IMR-90 (cell line): ENCODE measurements around the gene PDE11A. TPM values are rescaled to one million over a fixed set of nuclear protein-coding genes. Genes with fewer than 3 reads are reported as not detected.

Experiments used
- ATAC-seq: fragments of 200-7000 bp; cut with Tn5 transposase; 2 replicates; pipeline ENCODE4 v1.9.1; 2020; ENCODE audit warnings: low read depth, mild to moderate bottlenecking, moderate library complexity
- BruUV-seq: library from RNA; stranded (reverse); fragments of 400-500 nt; replicated peaks from 2 replicates; lab custom pipeline; 2021; lab: Mats Ljungman, UMichigan
- CTCF ChIA-PET: fragments of 300-600 bp; formaldehyde crosslinking; extraction: SDS; loops from one replicate; lab custom pipeline; 2021; ENCODE audit warnings: antibody characterized with exemption; lab: Yijun Ruan, JAX
- POLR2A ChIA-PET: fragments of 300-600 bp; sonication (Branson Sonifier 250); formaldehyde crosslinking; loops from one replicate; lab custom pipeline; 2022; ENCODE audit warnings: antibody characterized with exemption; ENCODE audit not compliant: unreplicated experiment; lab: Charles Lee
- DNase-seq: peaks from one replicate; pipeline ENCODE4 v3.0.0; 2013
- H2AFZ ChIP-seq: replicated peaks from 2 replicates; pipeline ENCODE3; 2013; ENCODE audit warnings: low read length, mild to moderate bottlenecking; ENCODE audit not compliant: poor library complexity
- H2AK5ac ChIP-seq: 2 replicates; pipeline ENCODE4 v1.6.1; 2013; ENCODE audit warnings: low read depth, low read length, inconsistent platforms
- H2AK9ac ChIP-seq: replicated peaks from 2 replicates; pipeline ENCODE3; 2013; ENCODE audit warnings: mild to moderate bottlenecking, low read depth, low read length, moderate library complexity; ENCODE audit not compliant: poor library complexity
- H2BK120ac ChIP-seq: 2 replicates; pipeline ENCODE4 v1.6.1; 2013; ENCODE audit warnings: low read depth, low read length, inconsistent platforms
- H2BK15ac ChIP-seq: 3 replicates; pipeline ENCODE4 v1.6.1; 2013; ENCODE audit warnings: low read depth, low read length, inconsistent platforms
- H2BK20ac ChIP-seq: 2 replicates; pipeline ENCODE4 v1.6.1; 2013; ENCODE audit warnings: low read depth, mild to moderate bottlenecking, inconsistent platforms, low read length, moderate library complexity
- H2BK5ac ChIP-seq: 2 replicates; pipeline ENCODE4 v1.6.1; 2013; ENCODE audit warnings: mild to moderate bottlenecking, low read depth, low read length, inconsistent platforms; ENCODE audit not compliant: poor library complexity, severe bottlenecking
- H3K14ac ChIP-seq: replicated peaks from 2 replicates; pipeline ENCODE4 v1.6.1; 2013; ENCODE audit warnings: low read depth, low read length, inconsistent platforms
- H3K18ac ChIP-seq: 2 replicates; pipeline ENCODE4 v1.6.1; 2013; ENCODE audit warnings: low read depth, low read length, control low read depth
- H3K23ac ChIP-seq: 2 replicates; pipeline ENCODE4 v1.6.1; 2013; ENCODE audit warnings: low read depth, low read length, inconsistent platforms
- H3K27ac ChIP-seq: 2 replicates; pipeline ENCODE4 v1.5.1; 2013; ENCODE audit warnings: mild to moderate bottlenecking, control low read depth, low read length; ENCODE audit not compliant: insufficient read depth
- H3K27me3 ChIP-seq: 2 replicates; pipeline ENCODE4 v1.6.1; 2013; ENCODE audit warnings: low read length; ENCODE audit not compliant: control insufficient read depth, insufficient read depth
- H3K36me3 ChIP-seq: 2 replicates; pipeline ENCODE4 v1.6.1; 2013; ENCODE audit warnings: low read length, mixed read lengths; ENCODE audit not compliant: control insufficient read depth, insufficient read depth
- H3K4ac ChIP-seq: 2 replicates; pipeline ENCODE4 v1.6.1; 2013; ENCODE audit warnings: low read depth, low read length, inconsistent platforms
- H3K4me1 ChIP-seq: 2 replicates; pipeline ENCODE4 v1.6.1; 2013; ENCODE audit warnings: low read length, mixed read lengths; ENCODE audit not compliant: control insufficient read depth, insufficient read depth
- H3K4me2 ChIP-seq: 2 replicates; pipeline ENCODE4 v1.6.1; 2013; ENCODE audit warnings: low read depth, mild to moderate bottlenecking, control low read depth, low read length, moderate library complexity
- H3K4me3 ChIP-seq: 2 replicates; pipeline ENCODE4 v1.5.1; 2013; ENCODE audit warnings: low read depth, mild to moderate bottlenecking, control low read depth, low read length, moderate library complexity; ENCODE audit not compliant: insufficient read depth
- H3K56ac ChIP-seq: 2 replicates; pipeline ENCODE4 v1.6.1; 2013; ENCODE audit warnings: low read length, inconsistent platforms; ENCODE audit not compliant: insufficient read depth; ENCODE audit errors: extremely low read depth
- H3K79me1 ChIP-seq, 2 experiments: 2 replicates each; pipeline ENCODE4 v1.6.1; 2013; ENCODE audit warnings: low read length in 2 of 2, inconsistent platforms in 1 of 2, low read depth in 1 of 2
- H3K9ac ChIP-seq: 2 replicates; pipeline ENCODE4 v1.6.1; 2013; ENCODE audit warnings: low read depth, low read length, control low read depth
- H3K9me1 ChIP-seq: 2 replicates; pipeline ENCODE4 v1.6.1; 2013; ENCODE audit warnings: low read length, inconsistent platforms; ENCODE audit not compliant: insufficient read depth
- H3K9me3 ChIP-seq: 2 replicates; pipeline ENCODE4 v1.6.1; 2013; ENCODE audit warnings: low read length; ENCODE audit not compliant: control insufficient read depth, insufficient read depth
- H4K20me1 ChIP-seq: 2 replicates; pipeline ENCODE4 v1.6.1; 2013; ENCODE audit warnings: low read length, inconsistent platforms; ENCODE audit not compliant: insufficient read depth
- H4K5ac ChIP-seq: 2 replicates; pipeline ENCODE4 v1.6.1; 2013; ENCODE audit warnings: mild to moderate bottlenecking, low read depth, low read length, control low read depth
- H4K8ac ChIP-seq, 2 experiments: 2 replicates each; pipeline ENCODE4 v1.6.1; 2013; ENCODE audit warnings: low read depth in 2 of 2, low read length in 2 of 2, control low read depth in 1 of 2, inconsistent platforms in 1 of 2
- H4K91ac ChIP-seq: 2 replicates; pipeline ENCODE4 v1.6.1; 2013; ENCODE audit warnings: low read depth, low read length, inconsistent platforms; ENCODE audit not compliant: insufficient read depth
- FOS ChIP-seq: fragments of 150-350 bp; IDR thresholded peaks from 2 replicates; pipeline ENCODE4 v1.6.1; 2016; ENCODE audit warnings: low read depth, low read length
- MAFK ChIP-seq: IDR thresholded peaks from 2 replicates; pipeline ENCODE4 v1.6.1; 2012; ENCODE audit warnings: low read depth, low read length, improper control_type of control experiment
- MXI1 ChIP-seq: IDR thresholded peaks from 2 replicates; pipeline ENCODE4 v1.6.1; 2012; ENCODE audit warnings: low read depth, mild to moderate bottlenecking, low read length, moderate library complexity, borderline replicate concordance
- NFE2L2 ChIP-seq: fragments of 150-350 bp; IDR thresholded peaks from 2 replicates; pipeline ENCODE4 v1.6.1; 2016; ENCODE audit warnings: low read depth, mild to moderate bottlenecking, low read length
- POLR2A ChIP-seq: IDR thresholded peaks from 2 replicates; pipeline ENCODE4 v1.6.1; 2012; ENCODE audit warnings: mild to moderate bottlenecking, low read depth, low read length
- RAD21 ChIP-seq: IDR thresholded peaks from 2 replicates; pipeline ENCODE4 v1.6.1; 2012; ENCODE audit warnings: low read length, improper control_type of control experiment
- RCOR1 ChIP-seq: IDR thresholded peaks from 2 replicates; pipeline ENCODE4 v1.6.1; 2012; ENCODE audit warnings: mild to moderate bottlenecking, low read length, improper control_type of control experiment; ENCODE audit not compliant: insufficient replicate concordance
- RFX5 ChIP-seq: IDR thresholded peaks from 2 replicates; pipeline ENCODE4 v1.8.0; 2012; ENCODE audit warnings: low read depth, mild to moderate bottlenecking, low read length, moderate library complexity
- SMC3 ChIP-seq: fragments of 150-350 bp; IDR thresholded peaks from 2 replicates; pipeline ENCODE4 v1.6.1; 2016; ENCODE audit warnings: low read depth, mild to moderate bottlenecking, antibody characterized with exemption, low read length, moderate library complexity
- USF2 ChIP-seq: fragments of 150-350 bp; IDR thresholded peaks from 2 replicates; pipeline ENCODE4 v1.6.1; 2017; ENCODE audit warnings: mild to moderate bottlenecking, antibody characterized with exemption, low read length, low read depth
- WGBS, 2 experiments: methylation state at CpG; one replicate each; pipeline versions ENCODE4 v1.1.5 to v1.1.7; 2013; ENCODE audit warnings: missing lambda C conversion rate in 2 of 2; ENCODE audit not compliant: insufficient read length in 1 of 2; ENCODE audit errors: extremely low coverage in 2 of 2; 5-methylcytosine and 5-hydroxymethylcytosine counted together
- dilution Hi-C: fragments of 300-500 bp; cut with HindIII; formaldehyde crosslinking; loops from one replicate; pipeline ENCODE4 v1.14.3; 2018; ENCODE audit warnings: low sequenced_read_pairs; ENCODE audit not compliant: unreplicated experiment
- in situ Hi-C: fragments of 300-500 bp; cut with MboI; formaldehyde crosslinking; loops from 3 replicates; pipeline ENCODE4 v1.14.3; 2019; ENCODE audit warnings: low sequenced_read_pairs, inconsistent platforms, mixed read lengths
- intact Hi-C: fragments of 100-400 bp; cut with micrococcal nuclease; formaldehyde crosslinking; loops from 2 replicates; pipeline ENCODE4 v1.10.0; 2022
- polyA plus RNA-seq, 3 experiments: library from polyadenylated mRNA; depleted of rRNA; stranded (reverse); fragments of >200 nt; gene quantifications; 2 replicates each; pipeline ENCODE4 v1.2.3, GENCODE V29; 2012; ENCODE audit warnings: low replicate concordance in 1 of 3
- total RNA-seq: library from RNA; depleted of rRNA; stranded (reverse); fragments of >200 nt; gene quantifications from 2 replicates; pipeline ENCODE4 v1.2.3, GENCODE V29; 2012

PDE11A gene
- total and polyA plus RNA-seq, 2 of the 4 experiments (the other 2 are of a cell fraction) = 0.21 to 0.72 TPM

- ATAC-seq (peak; percentile 43), DNase-seq (peak; percentile 51)
- Histone ChIP-seq H2AK5ac (no peak overlapping the region), H2BK20ac (no peak overlapping the region), H2AK9ac (no peak overlapping the region), H3K23ac (no peak overlapping the region), H2AFZ (peak overlapping the region; percentile 64), H3K56ac (no peak overlapping the region), H3K9ac (no peak overlapping the region; the same call in 1 of the 2 replicates), H3K79me1 (no peaks in the 10 kb centered on the region), H3K18ac (peak overlapping the region; percentile 94), H4K5ac (peak overlapping the region; percentile 94; the same call in 1 of the 2 replicates), H3K14ac (peak overlapping the region; percentile 27), H3K9me3 (no peaks in the 10 kb centered on the region), H3K4me1 (peaks cover 2% of the 10 kb centered on the region), H2BK15ac (no peak overlapping the region), H4K8ac (peak overlapping the region in 1 of 2 experiments; percentile 52; a peak in 2 of 4 replicates), H3K27ac (peak overlapping the region; percentile 49; the same call in 1 of the 2 replicates), H3K4ac (0 out of 2 replicates have a peak overlapping the region, but pooled peaks have one; percentile 15), H3K27me3 (no peaks in the 10 kb centered on the region), H4K20me1 (no peaks in the 10 kb centered on the region), H3K4me2 (peak overlapping the region; percentile 97), H3K36me3 (no peaks in the 10 kb centered on the region), H3K9me1 (no peaks in the 10 kb centered on the region), H3K4me3 (peak overlapping the region; percentile 28; the same call in 1 of the 2 replicates), H2BK5ac (peak overlapping the region; percentile 42), H2BK120ac (no peak overlapping the region), H4K91ac (no peak overlapping the region)
- ChIA-PET CTCF (no interaction called here), POLR2A (no interaction called here)
- intact Hi-C loops (loop anchor here (10.0 kb wide), 1 partner anchor 342 kb away; the partner anchor contains the start of gene NFE2L2), in situ Hi-C loops (loop anchor here (10.0 kb wide), 3 partner anchors 112 to 442 kb away; no protein-coding TSS in a partner anchor), dilution Hi-C loops (no loop called here)
- TF ChIP-seq SMC3 (no peak), MXI1 (no peak), USF2 (no peak), POLR2A (no peak), RCOR1 (no peak), FOS (no peak), RAD21 (no peak), MAFK (no peak), RFX5 (no peak), NFE2L2 (no peak)
- BruUV-seq = no TSS peak
- WGBS, 2 experiments = 80% methylated on average over 1 of the region's 7 CpGs; no CpG with 5 or more reads in 1 of the 2 experiments
These were observed 465.9 kb downstream of the PDE11A start for GRCh38 chr2:177606636-177607035.
